Activated naive CD4-positive, alpha-beta T cell treated with anti-CD3 and anti-CD28 coated beads, Interleukin-2, amount 50 U/mL, for 16 hours (primary cell): ENCODE results near the gene GTF2H1.
"Not testable (repeated sequence)": the region's sequence is repeated elsewhere in the genome, so short reads cannot be mapped to it uniquely, and the experiment has no call there.

Source experiments
- DNase-seq: peaks from one replicate; pipeline ENCODE4 v3.0.0-alpha.2; 2020

The GTF2H1 gene

GRCh38 chr11:18383388-18384156, 61.2 kb downstream of the GTF2H1 start:
- DNase-seq = peak; percentile 80

GRCh38 chr11:18384157-18384641, 61.8 kb downstream of the GTF2H1 start:
- no peak for DNase-seq

GRCh38 chr11:18390088-18390487, 67.7 kb downstream of the GTF2H1 start:
- no peak for DNase-seq

- no peak for DNase-seq
These were observed 70.3 kb downstream of the GTF2H1 start for GRCh38 chr11:18392434-18393321.

- DNase-seq = peak; percentile 20
These were observed 71.4 kb downstream of the GTF2H1 start for GRCh38 chr11:18393581-18394274.

GRCh38 chr11:18394275-18394927, 72.0 kb downstream of the GTF2H1 start, which contains the start of gene LDHA:
TSS of gene LDHA (plus strand) at chr11:18394563. CDS start at chr11:18396843, 2,280 bp downstream.
- peak; percentile 100 for DNase-seq

- peak; percentile 19 for DNase-seq
These were observed 72.8 kb downstream of the GTF2H1 start for GRCh38 chr11:18394928-18395734.

GRCh38 chr11:18395735-18396504, 73.6 kb downstream of the GTF2H1 start:
- peak; percentile 91 for DNase-seq

GRCh38 chr11:18397921-18398320, 75.6 kb downstream of the GTF2H1 start:
- DNase-seq = no peak

GRCh38 chr11:18401077-18401476, 78.7 kb downstream of the GTF2H1 start:
- DNase-seq = not testable (repeated sequence)

GRCh38 chr11:18404062-18404461, 81.7 kb downstream of the GTF2H1 start:
- DNase-seq = no peak

- not testable (repeated sequence) for DNase-seq
These were observed 85.0 kb downstream of the GTF2H1 start for GRCh38 chr11:18407400-18407799.

- DNase-seq = no peak
These were observed 86.4 kb downstream of the GTF2H1 start for GRCh38 chr11:18408558-18409291.

GRCh38 chr11:18416459-18416858, 94.1 kb downstream of the GTF2H1 start:
- DNase-seq = no peak
